ENCODE measurements around the gene TARS1. TPM values are rescaled to one million over a fixed set of nuclear protein-coding genes. Genes with fewer than 3 reads are reported as not detected.

TARS1 gene
- polyA plus RNA-seq, 1 experiment, result 121 TPM

DNA sequence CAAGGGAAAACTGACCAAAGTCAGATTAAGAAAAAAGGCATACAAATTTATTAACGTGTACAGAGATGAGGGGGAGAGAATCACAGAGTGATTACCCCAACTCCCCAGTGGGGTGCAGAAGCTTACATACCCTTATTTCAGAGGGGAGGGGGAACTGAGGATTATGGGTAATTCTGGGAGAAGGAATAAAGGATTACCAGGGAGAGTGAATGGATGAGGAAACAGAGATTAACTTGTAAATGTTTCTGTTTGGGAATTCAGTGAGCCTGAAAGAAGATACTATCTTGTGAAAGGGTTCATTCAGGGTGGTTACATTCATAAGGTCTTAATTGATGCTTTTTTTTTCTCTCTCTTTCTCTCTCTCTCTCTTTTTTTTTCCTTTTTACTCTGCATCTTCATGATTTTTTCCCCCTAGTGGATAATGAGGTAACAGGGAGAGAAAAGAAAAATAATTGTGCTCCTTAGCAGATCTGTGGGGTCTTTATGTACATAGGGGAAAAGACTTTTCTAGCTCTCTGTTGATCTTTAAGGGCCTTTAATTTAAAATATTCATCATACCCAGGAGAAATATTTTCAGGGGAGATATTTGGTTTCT lies 49.4 kb downstream of the TARS1 start:
- Histone ChIP-seq H3K27me3 (ENCODE audit: control insufficient read depth, insufficient read depth, low read length) (no peaks in the 10 kb centered on the region), H3K4me3 (ENCODE audit: low read depth, low read length) (no peak overlapping the region), H3K36me3 (ENCODE audit: control insufficient read depth, insufficient read depth, low read length) (no peaks in the 10 kb centered on the region)
- ChIA-PET CTCF (interaction anchor here (0.9 to 2.6 kb wide), 2 partner anchors 12 kb away, joined by 3 to 5 read pairs; no protein-coding TSS in a partner anchor), POLR2A (no interaction called here)
- DNase-seq (ENCODE audit: low read depth), result no peak
- TF ChIP-seq, protein P1, sequence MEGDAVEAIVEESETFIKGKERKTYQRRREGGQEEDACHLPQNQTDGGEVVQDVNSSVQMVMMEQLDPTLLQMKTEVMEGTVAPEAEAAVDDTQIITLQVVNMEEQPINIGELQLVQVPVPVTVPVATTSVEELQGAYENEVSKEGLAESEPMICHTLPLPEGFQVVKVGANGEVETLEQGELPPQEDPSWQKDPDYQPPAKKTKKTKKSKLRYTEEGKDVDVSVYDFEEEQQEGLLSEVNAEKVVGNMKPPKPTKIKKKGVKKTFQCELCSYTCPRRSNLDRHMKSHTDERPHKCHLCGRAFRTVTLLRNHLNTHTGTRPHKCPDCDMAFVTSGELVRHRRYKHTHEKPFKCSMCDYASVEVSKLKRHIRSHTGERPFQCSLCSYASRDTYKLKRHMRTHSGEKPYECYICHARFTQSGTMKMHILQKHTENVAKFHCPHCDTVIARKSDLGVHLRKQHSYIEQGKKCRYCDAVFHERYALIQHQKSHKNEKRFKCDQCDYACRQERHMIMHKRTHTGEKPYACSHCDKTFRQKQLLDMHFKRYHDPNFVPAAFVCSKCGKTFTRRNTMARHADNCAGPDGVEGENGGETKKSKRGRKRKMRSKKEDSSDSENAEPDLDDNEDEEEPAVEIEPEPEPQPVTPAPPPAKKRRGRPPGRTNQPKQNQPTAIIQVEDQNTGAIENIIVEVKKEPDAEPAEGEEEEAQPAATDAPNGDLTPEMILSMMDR (IDR thresholded peaks at IDR 0.05; ENCODE audit: insufficient read depth, low read depth, low read length), result no peak

DNA sequence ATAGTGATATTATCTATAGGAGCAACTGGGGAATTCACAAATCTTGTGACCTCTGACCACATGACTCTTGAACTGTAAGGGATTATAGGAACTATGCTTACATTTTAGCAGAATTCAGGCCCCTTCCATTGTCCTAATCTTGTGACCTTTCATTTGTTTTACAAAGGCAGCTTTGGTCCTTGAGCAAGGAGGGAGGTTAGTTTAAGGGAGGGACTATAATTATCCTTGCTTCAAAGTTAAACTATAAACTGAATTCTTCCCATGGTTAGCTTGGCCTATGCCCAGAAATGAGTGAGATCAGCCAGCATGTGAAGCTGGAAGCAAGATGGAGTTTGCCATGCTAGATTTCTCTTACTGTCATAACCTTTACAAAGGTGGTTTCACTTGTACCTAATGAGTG lies 51.2 kb downstream of the TARS1 start:
- POLR2A ChIA-PET, result interaction anchor here (0.5 kb wide), 1 partner anchor 732 kb away, joined by 4 read pairs; no protein-coding TSS in a partner anchor

DNA sequence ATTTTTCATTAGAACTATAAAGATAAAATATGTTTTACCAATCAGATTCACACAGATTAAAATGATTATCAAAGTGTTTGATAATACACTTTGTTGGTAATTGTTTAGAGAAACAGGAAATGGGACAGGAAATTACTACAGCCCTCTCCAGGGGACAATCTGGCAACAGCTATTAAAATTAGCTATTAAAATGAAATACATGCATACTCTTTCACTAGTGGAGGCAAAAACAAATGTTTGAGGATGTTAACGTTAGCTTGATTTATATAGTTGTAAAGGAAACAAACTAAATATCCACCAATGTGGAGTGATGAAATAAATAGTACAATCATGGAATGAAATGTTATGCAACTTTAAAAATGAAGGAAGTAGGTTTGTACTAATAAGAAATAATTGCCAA lies 53.7 kb downstream of the TARS1 start:
- peak; percentile 26 for DNase-seq (ENCODE audit: low read depth)
- Histone ChIP-seq H3K4me3 (ENCODE audit: low read depth, low read length) (no peak overlapping the region), H3K27me3 (ENCODE audit: control insufficient read depth, insufficient read depth, low read length) (no peaks in the 10 kb centered on the region), H3K36me3 (ENCODE audit: control insufficient read depth, insufficient read depth, low read length) (no peaks in the 10 kb centered on the region)
- TF ChIP-seq, protein P1 (IDR thresholded peaks at IDR 0.05; ENCODE audit: insufficient read depth, low read depth, low read length), result no peak
- POLR2A ChIA-PET, result interaction anchor here (0.6 kb wide), 1 partner anchor 12 kb away, joined by 4 read pairs; no protein-coding TSS in a partner anchor
- CTCF ChIA-PET, result interaction anchor here (1.0 kb wide), 1 partner anchor 64 kb away, joined by 3 read pairs; no protein-coding TSS in a partner anchor

More for the DNA sequence above, 51.2 kb downstream of the TARS1 start:
- H3K36me3 ChIP-seq (ENCODE audit: control insufficient read depth, insufficient read depth, low read length), result no peaks in the 10 kb centered on the region
- CTCF ChIA-PET, result interaction anchor here (1.6 to 2.6 kb wide), 2 partner anchors 14 to 441 kb away, joined by 3 to 5 read pairs; no protein-coding TSS in a partner anchor
- H3K27me3 ChIP-seq (ENCODE audit: control insufficient read depth, insufficient read depth, low read length), result no peaks in the 10 kb centered on the region
- peak; percentile 24 for DNase-seq (ENCODE audit: low read depth)
- TF ChIP-seq, protein P1 (IDR thresholded peaks at IDR 0.05; ENCODE audit: insufficient read depth, low read depth, low read length), result no peak
- no peak overlapping the region for H3K4me3 ChIP-seq (ENCODE audit: low read depth, low read length)

DNA sequence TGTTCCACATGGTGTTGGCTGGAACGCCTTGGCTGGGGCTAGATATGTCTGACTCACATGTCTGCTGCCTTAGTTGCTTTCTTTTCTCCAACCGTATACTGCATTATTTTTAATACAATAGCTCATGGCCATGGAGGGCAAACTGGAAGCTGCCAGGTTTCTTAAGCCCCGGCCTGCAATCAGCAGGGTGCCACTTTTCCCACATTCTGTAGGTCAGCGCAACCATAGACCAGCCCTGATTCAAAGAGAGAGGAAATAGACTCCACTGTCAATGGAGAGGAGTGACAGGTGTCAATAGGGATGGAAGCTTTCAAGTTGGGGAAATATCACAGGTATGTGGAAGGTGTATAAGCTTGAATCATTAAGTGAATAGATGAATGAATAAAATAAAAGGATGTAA lies 60.5 kb downstream of the TARS1 start:
- no peaks in the 10 kb centered on the region for H3K36me3 ChIP-seq (ENCODE audit: control insufficient read depth, insufficient read depth, low read length)
- no peak overlapping the region for H3K4me3 ChIP-seq (ENCODE audit: low read depth, low read length)
- DNase-seq (ENCODE audit: low read depth), result no peak
- ChIA-PET POLR2A (no interaction called here), CTCF (no interaction called here)
- H3K27me3 ChIP-seq (ENCODE audit: control insufficient read depth, insufficient read depth, low read length), result no peaks in the 10 kb centered on the region
- TF ChIP-seq, protein P1 (IDR thresholded peaks at IDR 0.05; ENCODE audit: insufficient read depth, low read depth, low read length), result no peak

DNA sequence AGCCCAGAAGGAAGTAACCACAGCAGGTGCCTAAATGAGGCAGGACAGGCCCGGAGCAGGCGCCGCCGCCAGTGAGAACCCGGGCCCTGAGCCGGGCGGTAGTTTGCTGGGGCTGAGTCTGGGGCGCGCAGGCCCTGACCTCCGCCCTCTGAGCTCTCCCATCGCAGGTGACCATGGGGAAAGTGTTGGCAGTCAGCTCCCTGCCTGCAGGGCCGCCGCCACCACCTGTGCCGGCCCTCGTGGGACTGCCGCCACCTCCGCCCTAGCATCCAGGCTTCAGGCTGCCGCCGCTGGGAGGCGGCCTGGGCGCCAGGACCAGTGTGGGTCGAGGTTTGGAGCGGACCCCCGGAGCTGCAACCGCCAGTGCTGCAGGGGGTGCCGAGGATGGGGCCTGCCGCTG lies 61.1 kb downstream of the TARS1 start:
- POLR2A ChIA-PET, result no interaction called here
- Histone ChIP-seq H3K36me3 (ENCODE audit: control insufficient read depth, insufficient read depth, low read length) (no peaks in the 10 kb centered on the region), H3K27me3 (ENCODE audit: control insufficient read depth, insufficient read depth, low read length) (no peaks in the 10 kb centered on the region), H3K4me3 (ENCODE audit: low read depth, low read length) (no peak overlapping the region)
- TF ChIP-seq, protein P1 (IDR thresholded peaks at IDR 0.05; ENCODE audit: insufficient read depth, low read depth, low read length), result no peak
- CTCF ChIA-PET, result no interaction called here
- DNase-seq (ENCODE audit: low read depth), result no peak

All from BJ (cell line).